ENCODE data around the gene UBE2M.

The UBE2M gene

DNA sequence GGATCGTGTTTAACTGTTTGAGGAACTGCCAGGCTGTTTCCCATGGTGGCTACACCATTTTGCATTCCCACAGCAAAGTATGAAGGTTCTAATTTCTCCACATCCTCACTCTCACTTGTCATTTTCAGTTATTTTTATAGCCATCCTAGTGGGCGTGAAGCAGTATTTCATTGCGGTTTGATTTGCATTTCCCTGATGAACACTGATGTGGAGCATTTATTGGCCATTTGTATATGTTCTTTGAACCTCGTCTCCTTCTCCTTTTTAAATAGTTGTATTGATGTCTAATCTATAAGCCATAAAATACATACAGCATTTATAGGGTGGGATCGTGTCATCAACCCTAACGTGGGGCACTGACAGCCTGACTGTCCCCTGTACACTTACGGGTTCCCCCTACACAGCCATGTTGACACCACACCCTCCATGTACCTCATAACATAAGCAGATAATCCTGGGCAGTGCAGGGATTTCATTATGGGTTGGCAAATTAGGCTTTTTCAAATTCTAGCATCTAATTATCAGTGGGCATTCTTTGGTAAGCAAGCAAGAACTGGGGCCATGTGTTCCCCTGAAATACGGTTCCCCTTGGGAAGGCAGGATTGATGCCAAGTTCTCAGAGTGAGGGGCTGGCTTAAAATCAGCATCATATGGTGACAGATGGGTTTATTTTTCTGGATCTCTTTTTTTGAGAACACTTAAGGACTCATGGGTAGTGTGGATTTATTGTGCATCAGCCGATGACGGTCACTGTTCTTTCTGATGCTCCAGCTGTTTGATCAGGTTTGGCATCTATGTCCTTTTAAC, 27.2 kb downstream of the UBE2M start:
- Histone ChIP-seq H3K79me2 (ENCODE audit: insufficient read depth, low read length) (no peaks in the 10 kb centered on the region), H3K4me1 (ENCODE audit: insufficient read depth, low read length) (no peaks in the 10 kb centered on the region), H2AFZ (ENCODE audit: low read depth, low read length) (no peak overlapping the region), H3K9ac (ENCODE audit: low read depth, low read length) (no peak overlapping the region), H3K4me2 (ENCODE audit: insufficient read depth, low read length) (no peak overlapping the region), H3K9me3 (ENCODE audit: insufficient read depth, low read length, severe bottlenecking) (no peaks in the 10 kb centered on the region), H3K36me3 (ENCODE audit: insufficient read depth, low read length) (no peaks in the 10 kb centered on the region), H3K27ac (ENCODE audit: low read length) (no peak overlapping the region), H3K27me3 (ENCODE audit: insufficient read depth, low read length, poor library complexity) (no peaks in the 10 kb centered on the region), H3K4me3 (ENCODE audit: low read depth in 1 of 2, low read length in 2 of 2) (no peak overlapping the region), H4K20me1 (ENCODE audit: insufficient read depth, low read length) (no peaks in the 10 kb centered on the region)
- DNase-seq: no peak
- ATAC-seq (ENCODE audit: insufficient read depth, low read depth): no peak
- TF ChIP-seq EZH2 (IDR thresholded peaks at IDR 0.05; ENCODE audit: borderline replicate concordance, low read depth, low read length, severe bottlenecking): no peak
- TF ChIP-seq, protein P1, sequence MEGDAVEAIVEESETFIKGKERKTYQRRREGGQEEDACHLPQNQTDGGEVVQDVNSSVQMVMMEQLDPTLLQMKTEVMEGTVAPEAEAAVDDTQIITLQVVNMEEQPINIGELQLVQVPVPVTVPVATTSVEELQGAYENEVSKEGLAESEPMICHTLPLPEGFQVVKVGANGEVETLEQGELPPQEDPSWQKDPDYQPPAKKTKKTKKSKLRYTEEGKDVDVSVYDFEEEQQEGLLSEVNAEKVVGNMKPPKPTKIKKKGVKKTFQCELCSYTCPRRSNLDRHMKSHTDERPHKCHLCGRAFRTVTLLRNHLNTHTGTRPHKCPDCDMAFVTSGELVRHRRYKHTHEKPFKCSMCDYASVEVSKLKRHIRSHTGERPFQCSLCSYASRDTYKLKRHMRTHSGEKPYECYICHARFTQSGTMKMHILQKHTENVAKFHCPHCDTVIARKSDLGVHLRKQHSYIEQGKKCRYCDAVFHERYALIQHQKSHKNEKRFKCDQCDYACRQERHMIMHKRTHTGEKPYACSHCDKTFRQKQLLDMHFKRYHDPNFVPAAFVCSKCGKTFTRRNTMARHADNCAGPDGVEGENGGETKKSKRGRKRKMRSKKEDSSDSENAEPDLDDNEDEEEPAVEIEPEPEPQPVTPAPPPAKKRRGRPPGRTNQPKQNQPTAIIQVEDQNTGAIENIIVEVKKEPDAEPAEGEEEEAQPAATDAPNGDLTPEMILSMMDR (IDR thresholded peaks at IDR 0.05; ENCODE audit: borderline replicate concordance, extremely low read depth, low read length, poor library complexity, severe bottlenecking): no peak

DNA sequence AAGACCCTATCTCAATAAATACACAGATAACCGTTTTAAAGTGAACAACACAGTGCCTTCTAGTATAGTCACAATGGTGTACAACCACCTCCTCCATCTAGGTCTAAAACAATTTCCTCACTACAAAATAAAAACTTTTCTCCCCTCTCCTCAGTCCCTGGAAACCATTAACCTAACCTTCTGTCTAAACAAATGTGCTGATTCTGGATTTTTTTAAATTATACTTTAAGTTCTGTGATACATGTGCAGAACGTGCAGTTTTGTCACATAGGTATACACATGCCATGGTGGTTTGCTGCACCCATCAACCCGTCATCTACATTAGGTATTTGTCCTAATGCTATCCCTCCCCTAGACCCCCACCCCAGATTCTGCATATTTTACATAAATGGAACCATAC, 29.0 kb downstream of the UBE2M start:
- no peak overlapping the region for H3K27ac ChIP-seq (ENCODE audit: low read length)

DNA sequence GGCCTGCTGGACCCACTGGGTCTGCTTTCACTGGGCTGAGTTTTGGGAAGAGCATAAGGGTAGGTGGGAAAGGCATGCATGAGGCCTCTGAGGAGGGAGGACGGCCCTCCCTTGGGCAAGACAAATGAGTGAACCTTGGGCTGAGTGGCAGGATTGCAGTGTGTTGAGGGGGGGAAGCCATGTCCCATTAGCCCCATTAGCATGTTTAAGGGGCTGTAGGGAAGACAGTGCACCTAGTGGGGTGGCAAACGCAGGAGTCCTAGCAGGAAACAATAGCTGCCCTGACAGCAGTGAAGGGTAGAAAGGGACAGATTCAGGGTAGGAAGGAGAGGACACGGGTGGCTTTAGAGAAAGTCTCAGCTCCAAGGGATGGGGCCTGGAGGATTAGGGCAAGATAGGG, 35.7 kb downstream of the UBE2M start:
- H3K79me2 ChIP-seq (ENCODE audit: insufficient read depth, low read length): peaks cover 24% of the 10 kb centered on the region
- TF ChIP-seq EZH2 (IDR thresholded peaks at IDR 0.05; ENCODE audit: borderline replicate concordance, low read depth, low read length, severe bottlenecking): no peak
- TF ChIP-seq, protein P1 (IDR thresholded peaks at IDR 0.05; ENCODE audit: borderline replicate concordance, extremely low read depth, low read length, poor library complexity, severe bottlenecking): no peak
- H3K27ac ChIP-seq (ENCODE audit: low read length): no peak overlapping the region
- no peak for ATAC-seq (ENCODE audit: insufficient read depth, low read depth)
- H3K4me3 ChIP-seq (ENCODE audit: low read depth in 1 of 2, low read length in 2 of 2): no peak overlapping the region
- peaks cover 10% of the 10 kb centered on the region for H4K20me1 ChIP-seq (ENCODE audit: insufficient read depth, low read length)
- H3K9ac ChIP-seq (ENCODE audit: low read depth, low read length): no peak overlapping the region
- H3K4me2 ChIP-seq (ENCODE audit: insufficient read depth, low read length): no peak overlapping the region
- no peak for DNase-seq
- H3K4me1 ChIP-seq (ENCODE audit: insufficient read depth, low read length): peaks cover 21% of the 10 kb centered on the region
- no peaks in the 10 kb centered on the region for H3K9me3 ChIP-seq (ENCODE audit: insufficient read depth, low read length, severe bottlenecking)
- no peak overlapping the region for H2AFZ ChIP-seq (ENCODE audit: low read depth, low read length)
- H3K27me3 ChIP-seq (ENCODE audit: insufficient read depth, low read length, poor library complexity): no peaks in the 10 kb centered on the region
- H3K36me3 ChIP-seq (ENCODE audit: insufficient read depth, low read length): peaks cover under 1% of the 10 kb centered on the region; the same call in 1 of the 2 replicates

More for the DNA sequence above, 29.0 kb downstream of the UBE2M start:
- Histone ChIP-seq H3K4me1 (ENCODE audit: insufficient read depth, low read length) (no peaks in the 10 kb centered on the region), H3K9ac (ENCODE audit: low read depth, low read length) (no peak overlapping the region), H3K9me3 (ENCODE audit: insufficient read depth, low read length, severe bottlenecking) (no peaks in the 10 kb centered on the region), H3K79me2 (ENCODE audit: insufficient read depth, low read length) (no peaks in the 10 kb centered on the region), H3K27me3 (ENCODE audit: insufficient read depth, low read length, poor library complexity) (no peaks in the 10 kb centered on the region), H4K20me1 (ENCODE audit: insufficient read depth, low read length) (no peaks in the 10 kb centered on the region), H3K4me3 (ENCODE audit: low read depth in 1 of 2, low read length in 2 of 2) (no peak overlapping the region), H2AFZ (ENCODE audit: low read depth, low read length) (no peak overlapping the region), H3K4me2 (ENCODE audit: insufficient read depth, low read length) (no peak overlapping the region), H3K36me3 (ENCODE audit: insufficient read depth, low read length) (no peaks in the 10 kb centered on the region)
- DNase-seq (no peak), ATAC-seq (ENCODE audit: insufficient read depth, low read depth) (no peak)
- TF ChIP-seq, protein P1 (IDR thresholded peaks at IDR 0.05; ENCODE audit: borderline replicate concordance, extremely low read depth, low read length, poor library complexity, severe bottlenecking): no peak
- TF ChIP-seq EZH2 (IDR thresholded peaks at IDR 0.05; ENCODE audit: borderline replicate concordance, low read depth, low read length, severe bottlenecking): no peak

All from DND-41 (cell line).